ENCODE data around the gene ZNF562. TPM values are rescaled to one million over a fixed set of nuclear protein-coding genes. Genes with fewer than 3 reads are reported as not detected.

The ZNF562 gene
- total RNA-seq, 1 donor = 33.3 TPM

DNA sequence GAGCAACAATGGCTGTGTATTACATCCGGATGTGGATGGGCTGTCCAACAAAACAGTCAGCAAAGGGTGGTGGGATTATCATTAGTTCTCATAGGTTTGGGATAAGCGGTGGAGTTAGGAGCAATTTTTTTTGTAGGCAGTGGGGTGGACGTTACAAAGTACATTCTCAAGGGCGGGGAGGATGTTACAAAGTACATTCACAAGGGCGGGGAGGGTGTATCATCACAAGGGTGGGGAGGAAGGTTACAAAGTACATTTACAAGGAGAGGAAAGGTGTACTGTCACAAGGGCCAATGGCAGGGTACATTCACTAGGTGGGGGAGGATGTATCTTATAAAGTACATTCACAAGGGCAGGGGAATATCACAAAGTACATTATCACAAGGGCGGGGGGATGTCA is 33.1 kb downstream of the ZNF562 start:
- TF ChIP-seq, protein P1, sequence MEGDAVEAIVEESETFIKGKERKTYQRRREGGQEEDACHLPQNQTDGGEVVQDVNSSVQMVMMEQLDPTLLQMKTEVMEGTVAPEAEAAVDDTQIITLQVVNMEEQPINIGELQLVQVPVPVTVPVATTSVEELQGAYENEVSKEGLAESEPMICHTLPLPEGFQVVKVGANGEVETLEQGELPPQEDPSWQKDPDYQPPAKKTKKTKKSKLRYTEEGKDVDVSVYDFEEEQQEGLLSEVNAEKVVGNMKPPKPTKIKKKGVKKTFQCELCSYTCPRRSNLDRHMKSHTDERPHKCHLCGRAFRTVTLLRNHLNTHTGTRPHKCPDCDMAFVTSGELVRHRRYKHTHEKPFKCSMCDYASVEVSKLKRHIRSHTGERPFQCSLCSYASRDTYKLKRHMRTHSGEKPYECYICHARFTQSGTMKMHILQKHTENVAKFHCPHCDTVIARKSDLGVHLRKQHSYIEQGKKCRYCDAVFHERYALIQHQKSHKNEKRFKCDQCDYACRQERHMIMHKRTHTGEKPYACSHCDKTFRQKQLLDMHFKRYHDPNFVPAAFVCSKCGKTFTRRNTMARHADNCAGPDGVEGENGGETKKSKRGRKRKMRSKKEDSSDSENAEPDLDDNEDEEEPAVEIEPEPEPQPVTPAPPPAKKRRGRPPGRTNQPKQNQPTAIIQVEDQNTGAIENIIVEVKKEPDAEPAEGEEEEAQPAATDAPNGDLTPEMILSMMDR (IDR thresholded peaks at IDR 0.05; ENCODE audit: insufficient read depth, low read length) = no peak
- no peak overlapping the region for H3K4me3 ChIP-seq (ENCODE audit: low read depth, low read length)
- no peak for DNase-seq (ENCODE audit: low read depth)

DNA sequence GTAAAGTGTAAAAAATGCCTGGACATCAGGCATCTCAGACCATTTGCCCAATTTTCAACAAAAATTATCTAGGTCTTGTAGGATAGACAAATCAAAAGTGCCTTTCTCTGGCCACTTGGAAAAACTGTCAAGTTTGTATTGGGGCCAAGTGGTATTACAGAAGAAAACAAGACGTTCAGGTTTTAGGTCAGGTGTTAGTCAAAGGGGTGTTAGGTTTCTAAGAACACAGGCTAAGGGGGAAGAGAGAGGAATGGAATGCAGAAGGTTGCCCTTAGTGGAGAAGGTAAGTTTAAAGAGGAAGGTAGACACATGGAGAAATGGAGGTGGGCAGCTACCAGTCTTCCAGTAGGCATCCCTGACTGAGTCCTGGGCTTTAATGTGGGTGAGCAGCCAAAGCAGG is 33.9 kb downstream of the ZNF562 start:
- no peak overlapping the region for H3K4me3 ChIP-seq (ENCODE audit: low read depth, low read length)
- DNase-seq (ENCODE audit: low read depth) = no peak
- TF ChIP-seq, protein P1 (IDR thresholded peaks at IDR 0.05; ENCODE audit: insufficient read depth, low read length) = no peak

DNA sequence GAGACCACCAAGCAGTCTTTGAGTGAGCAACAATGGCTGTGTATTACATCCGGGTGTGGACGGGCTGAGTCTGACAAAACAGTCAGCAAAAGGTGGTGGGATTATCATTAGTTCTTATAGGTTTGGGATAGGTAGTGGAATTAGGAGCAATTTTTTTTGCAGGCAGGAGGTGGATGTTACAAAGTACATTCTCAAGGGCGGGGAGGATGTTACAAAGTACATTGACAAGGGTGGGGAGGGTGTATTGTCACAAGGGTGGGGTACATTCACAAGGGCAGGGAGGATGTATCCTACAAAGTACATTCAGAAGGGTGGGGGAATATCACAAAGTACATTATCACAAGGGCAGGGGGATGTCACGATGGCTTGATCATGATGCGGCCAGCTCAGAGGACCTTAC is 38.9 kb downstream of the ZNF562 start:
- no peak overlapping the region for H3K4me3 ChIP-seq (ENCODE audit: low read depth, low read length)
- TF ChIP-seq, protein P1 (IDR thresholded peaks at IDR 0.05; ENCODE audit: insufficient read depth, low read length) = no peak
- no peak for DNase-seq (ENCODE audit: low read depth)

DNA sequence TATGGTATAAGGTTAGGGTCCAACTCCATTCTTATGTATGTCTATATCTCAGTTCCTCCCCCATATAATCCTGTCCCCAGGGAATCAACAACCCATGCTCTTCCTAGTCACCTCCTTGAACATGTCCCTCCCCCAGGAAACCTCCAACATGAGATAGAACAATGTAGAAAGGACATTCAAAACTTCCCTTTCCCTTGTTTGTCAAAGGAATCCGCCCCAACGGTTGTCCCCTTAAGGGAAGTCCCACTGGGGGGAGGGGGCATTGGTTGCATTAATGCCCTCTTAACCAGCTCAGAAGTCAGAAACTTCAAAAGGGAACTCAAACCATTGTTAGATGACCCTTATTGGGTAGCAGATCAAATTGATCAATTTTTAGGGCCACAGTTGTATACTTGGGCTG is 47.0 kb downstream of the ZNF562 start:
- TF ChIP-seq, protein P1 (IDR thresholded peaks at IDR 0.05; ENCODE audit: insufficient read depth, low read length) = no peak
- DNase-seq (ENCODE audit: low read depth) = no peak
- no peak overlapping the region for H3K4me3 ChIP-seq (ENCODE audit: low read depth, low read length)

DNA sequence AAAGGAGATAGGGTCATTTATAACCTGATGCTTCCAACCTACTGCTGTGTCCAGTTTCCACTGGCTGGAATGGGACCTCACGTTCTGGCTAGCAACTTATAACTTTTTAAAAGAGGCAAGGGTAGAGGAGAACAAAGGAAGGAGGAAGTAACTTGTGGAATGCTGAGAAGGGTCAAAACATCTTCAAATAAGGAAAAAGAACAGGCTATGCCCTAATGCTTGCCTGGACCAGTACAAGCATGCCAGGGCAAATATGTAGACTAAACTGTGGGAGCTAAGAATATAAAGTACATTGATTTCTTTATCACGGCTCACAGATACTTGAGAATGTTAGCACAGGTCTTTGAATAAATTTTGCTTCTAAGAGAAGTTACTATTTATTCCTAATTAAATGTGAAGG is 52.4 kb downstream of the ZNF562 start:
- no peak overlapping the region for H3K4me3 ChIP-seq (ENCODE audit: low read depth, low read length)
- peak; percentile 18 for DNase-seq (ENCODE audit: low read depth)
- TF ChIP-seq, protein P1 (IDR thresholded peaks at IDR 0.05; ENCODE audit: insufficient read depth, low read length) = no peak

DNA sequence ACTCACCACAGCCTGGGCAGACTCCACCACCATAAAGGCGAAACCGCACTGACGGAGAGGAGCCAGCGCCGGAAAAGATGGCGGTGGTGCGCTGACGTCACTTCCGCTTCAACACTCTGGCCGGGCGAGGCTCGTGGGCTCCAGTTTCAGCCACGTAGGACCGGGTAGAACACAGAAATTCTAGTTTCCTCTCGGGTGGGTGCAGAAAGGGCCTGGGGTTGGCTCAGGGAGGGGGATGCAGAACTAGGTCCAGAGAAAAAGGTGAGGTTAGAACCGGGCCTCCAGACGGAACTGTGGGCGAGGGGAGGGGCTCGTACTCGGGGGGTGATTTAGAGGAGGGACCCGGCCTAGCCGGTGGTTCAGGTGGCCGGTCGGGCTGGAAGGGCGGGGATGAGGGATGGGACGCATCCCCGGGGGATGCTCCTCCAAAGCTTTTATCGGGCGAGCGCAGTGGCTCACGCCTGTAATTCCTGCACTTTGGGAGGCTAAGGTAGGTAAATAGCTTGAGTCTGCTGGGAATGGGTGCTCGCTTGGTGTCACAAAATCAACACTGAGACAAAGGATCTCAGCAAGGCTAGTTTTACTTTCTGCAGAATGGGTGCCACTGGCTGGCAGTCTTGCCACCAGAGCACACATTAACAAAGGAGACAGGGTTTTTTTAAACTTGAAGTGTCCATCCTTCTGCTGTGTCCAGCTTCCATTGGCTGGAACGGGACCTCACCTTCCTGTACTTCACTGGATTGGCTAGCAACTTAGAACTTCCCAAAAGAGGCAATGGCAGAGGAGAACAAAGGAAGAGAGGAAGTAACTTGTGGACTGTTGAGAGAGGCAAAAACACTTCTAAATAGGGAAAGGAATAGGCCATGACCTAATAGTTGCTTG is 53.5 kb downstream of the ZNF562 start, which contains the start of gene ZNF561:
TSS of gene ZNF561 (minus strand) at position 77 of the 882 bp plus-strand sequence. CDS start 1,776 bp downstream, outside the sequence.
- peak; percentile 93 for DNase-seq (ENCODE audit: low read depth)
- H3K4me3 ChIP-seq (ENCODE audit: low read depth, low read length) = peak within 1 kb of the TSS; percentile 99
- TF ChIP-seq, protein P1 (IDR thresholded peaks at IDR 0.05; ENCODE audit: insufficient read depth, low read length) = no peak

Measured in fibroblast of the aortic adventitia (primary cell).